MCF 10A (cell line): Measurements from ENCODE around the gene PDE9A. TPM values are rescaled to one million over a fixed set of nuclear protein-coding genes. Genes with fewer than 3 reads are reported as not detected.
A peak's percentile ranks its signal among the peaks of the same experiment; 100 is the strongest.

Source experiments
- BruUV-seq: library from RNA; stranded (reverse); fragments of 400-500 nt; replicated peaks from 2 replicates; lab custom pipeline; 2021; lab: Mats Ljungman, UMichigan
- CTCF ChIA-PET: fragments of 300-600 bp; sonication (Branson Sonifier 250); formaldehyde crosslinking; extraction: SDS; loops from one replicate; lab custom pipeline; 2021; ENCODE audit warnings: antibody characterized with exemption, inconsistent platforms; lab: Yijun Ruan, JAX
- POLR2A ChIA-PET: fragments of 300-600, 350-650 bp; sonication (Branson Sonifier 250); formaldehyde crosslinking; extraction: SDS; loops from one replicate; lab custom pipeline; 2020; ENCODE audit warnings: antibody characterized with exemption, inconsistent platforms; lab: Yijun Ruan, JAX
- DNase-seq: peaks from one replicate; pipeline ENCODE4 v3.0.0-alpha.2; 2018; ENCODE audit not compliant: unreplicated experiment
- H3K27ac Mint-ChIP-seq: one replicate; pipeline ENCODE4 v1.8.0; 2022; ENCODE audit warnings: mild to moderate bottlenecking, low read depth, mixed read lengths; ENCODE audit not compliant: unreplicated experiment
- H3K27me3 Mint-ChIP-seq: one replicate; pipeline ENCODE4 v1.8.0; 2022; ENCODE audit warnings: mixed read lengths; ENCODE audit not compliant: insufficient read depth, unreplicated experiment
- H3K36me3 Mint-ChIP-seq: one replicate; pipeline ENCODE4 v1.8.0; 2022; ENCODE audit warnings: mild to moderate bottlenecking, moderate library complexity, mixed read lengths; ENCODE audit not compliant: insufficient read depth, unreplicated experiment
- H3K4me1 Mint-ChIP-seq: one replicate; pipeline ENCODE4 v1.8.0; 2022; ENCODE audit warnings: mixed read lengths; ENCODE audit not compliant: insufficient read depth, unreplicated experiment
- H3K4me3 Mint-ChIP-seq: one replicate; pipeline ENCODE4 v1.8.0; 2022; ENCODE audit warnings: mild to moderate bottlenecking, moderate library complexity, mixed read lengths; ENCODE audit not compliant: unreplicated experiment
- H3K9me3 Mint-ChIP-seq: one replicate; pipeline ENCODE4 v1.8.0; 2022; ENCODE audit warnings: mixed read lengths; ENCODE audit not compliant: unreplicated experiment
- intact Hi-C: fragments of 100-400 bp; cut with micrococcal nuclease; formaldehyde crosslinking; loops from 2 replicates; pipeline ENCODE4 v1.14.1; 2022
- total RNA-seq: library from RNA; stranded (reverse); gene quantifications from 2 replicates; pipeline ENCODE4 v1.2.3, GENCODE V29; 2022
- TF ChIP-seq, protein P1 (sequence below): fragments of 200-600 bp; IDR thresholded peaks from one replicate; pipeline ENCODE4 v1.8.0; 2022; ENCODE audit warnings: antibody characterized with exemption, mild to moderate bottlenecking; ENCODE audit not compliant: unreplicated experiment

PDE9A gene
- total RNA-seq, 1 experiment from 2014 or later: not detected

DNA sequence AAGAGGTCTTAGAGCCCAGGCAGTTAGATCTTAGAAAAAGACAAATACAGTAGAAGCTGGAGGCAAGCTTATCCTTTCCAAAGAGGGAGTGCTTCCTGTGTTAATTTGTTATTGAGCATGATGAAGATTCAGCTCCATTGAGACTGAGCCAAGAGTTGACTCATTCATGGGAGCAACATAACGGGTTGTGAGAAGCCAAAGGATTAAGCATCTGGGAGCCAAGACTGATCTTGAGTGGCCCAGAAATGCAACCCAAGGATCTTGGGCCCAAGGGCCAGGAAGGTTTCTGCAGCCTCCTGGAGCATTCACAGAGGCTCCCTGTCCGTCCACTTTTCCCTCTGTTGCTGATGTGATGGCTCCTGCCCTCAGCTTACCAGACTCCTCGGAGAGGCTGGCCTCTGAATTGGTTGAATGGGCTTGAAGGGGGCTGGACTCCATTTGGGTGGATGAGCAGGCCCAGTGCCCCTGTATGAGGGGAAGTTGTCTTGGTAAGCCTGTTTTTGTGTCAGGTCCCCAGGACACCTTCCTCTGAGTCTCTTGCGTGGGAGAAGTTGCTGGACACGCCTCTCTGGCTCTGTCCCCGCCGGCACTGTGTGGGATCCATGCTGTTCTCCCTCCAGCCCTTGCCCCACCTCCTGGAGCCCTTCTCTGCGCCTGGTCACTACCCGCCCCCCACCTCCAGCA is 42.4 kb downstream of the PDE9A start:
- Mint-ChIP-seq H3K4me1 (no peaks in the 10 kb centered on the region), H3K27ac (no peak overlapping the region), H3K4me3 (no peak overlapping the region), H3K27me3 (peaks cover 42% of the 10 kb centered on the region), H3K36me3 (no peaks in the 10 kb centered on the region), H3K9me3 (no peaks in the 10 kb centered on the region)
- peak; percentile 78 for DNase-seq
- TF ChIP-seq, protein P1, sequence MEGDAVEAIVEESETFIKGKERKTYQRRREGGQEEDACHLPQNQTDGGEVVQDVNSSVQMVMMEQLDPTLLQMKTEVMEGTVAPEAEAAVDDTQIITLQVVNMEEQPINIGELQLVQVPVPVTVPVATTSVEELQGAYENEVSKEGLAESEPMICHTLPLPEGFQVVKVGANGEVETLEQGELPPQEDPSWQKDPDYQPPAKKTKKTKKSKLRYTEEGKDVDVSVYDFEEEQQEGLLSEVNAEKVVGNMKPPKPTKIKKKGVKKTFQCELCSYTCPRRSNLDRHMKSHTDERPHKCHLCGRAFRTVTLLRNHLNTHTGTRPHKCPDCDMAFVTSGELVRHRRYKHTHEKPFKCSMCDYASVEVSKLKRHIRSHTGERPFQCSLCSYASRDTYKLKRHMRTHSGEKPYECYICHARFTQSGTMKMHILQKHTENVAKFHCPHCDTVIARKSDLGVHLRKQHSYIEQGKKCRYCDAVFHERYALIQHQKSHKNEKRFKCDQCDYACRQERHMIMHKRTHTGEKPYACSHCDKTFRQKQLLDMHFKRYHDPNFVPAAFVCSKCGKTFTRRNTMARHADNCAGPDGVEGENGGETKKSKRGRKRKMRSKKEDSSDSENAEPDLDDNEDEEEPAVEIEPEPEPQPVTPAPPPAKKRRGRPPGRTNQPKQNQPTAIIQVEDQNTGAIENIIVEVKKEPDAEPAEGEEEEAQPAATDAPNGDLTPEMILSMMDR: no peak
- POLR2A ChIA-PET: no interaction called here
- CTCF ChIA-PET: interaction anchor here (0.7 kb wide), 1 partner anchor 27 kb away, joined by 3 read pairs; no protein-coding TSS in a partner anchor
- BruUV-seq: no TSS peak
- intact Hi-C loops: no loop called here

GRCh38 chr21:42696501-42697040 is 43.1 kb downstream of the PDE9A start:
- Mint-ChIP-seq H3K36me3 (no peaks in the 10 kb centered on the region), H3K4me1 (no peaks in the 10 kb centered on the region), H3K4me3 (no peak overlapping the region), H3K27me3 (peaks cover 49% of the 10 kb centered on the region), H3K27ac (no peak overlapping the region), H3K9me3 (no peaks in the 10 kb centered on the region)
- TF ChIP-seq, protein P1: no peak
- BruUV-seq: no TSS peak
- intact Hi-C loops: no loop called here
- ChIA-PET POLR2A (no interaction called here), CTCF (no interaction called here)
- no peak for DNase-seq

GRCh38 chr21:42698733-42699132 is 45.3 kb downstream of the PDE9A start:
- BruUV-seq: no TSS peak
- POLR2A ChIA-PET: no interaction called here
- no peak for DNase-seq

DNA sequence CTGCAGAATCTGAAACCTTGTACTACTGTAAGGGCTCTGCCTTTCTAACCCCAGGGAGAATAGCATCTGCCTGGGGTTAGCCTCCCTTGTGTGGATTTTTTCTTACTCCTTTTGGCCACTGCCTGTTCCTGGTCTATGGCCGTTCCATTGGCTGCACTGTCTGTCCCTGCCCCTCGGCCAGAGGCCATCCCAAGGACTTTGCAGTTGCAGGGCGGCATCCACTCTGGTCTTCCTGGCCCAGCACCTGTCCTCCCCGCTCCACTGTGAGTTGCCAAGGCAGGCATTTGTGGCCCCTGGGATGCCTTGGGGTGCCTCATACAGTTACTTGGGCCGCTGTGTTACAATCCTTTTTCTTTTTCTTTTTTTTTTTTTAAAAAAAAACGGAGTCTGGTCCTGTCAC is 45.8 kb downstream of the PDE9A start:
- H3K4me1 Mint-ChIP-seq: no peaks in the 10 kb centered on the region
- no peak for DNase-seq
- ChIA-PET POLR2A (no interaction called here), CTCF (no interaction called here)
- peaks cover 75% of the 10 kb centered on the region for H3K27me3 Mint-ChIP-seq
- TF ChIP-seq, protein P1: no peak
- H3K27ac Mint-ChIP-seq: no peak overlapping the region
- intact Hi-C loops: no loop called here
- no TSS peak for BruUV-seq
- no peaks in the 10 kb centered on the region for H3K36me3 Mint-ChIP-seq
- no peak overlapping the region for H3K4me3 Mint-ChIP-seq
- peaks cover 9% of the 10 kb centered on the region for H3K9me3 Mint-ChIP-seq

More at GRCh38 chr21:42698733-42699132, 45.3 kb downstream of the PDE9A start:
- H3K4me1 Mint-ChIP-seq: no peaks in the 10 kb centered on the region
- peaks cover 70% of the 10 kb centered on the region for H3K27me3 Mint-ChIP-seq
- no peak overlapping the region for H3K4me3 Mint-ChIP-seq
- peaks cover 9% of the 10 kb centered on the region for H3K9me3 Mint-ChIP-seq
- no peaks in the 10 kb centered on the region for H3K36me3 Mint-ChIP-seq
- TF ChIP-seq, protein P1: no peak
- CTCF ChIA-PET: no interaction called here
- intact Hi-C loops: no loop called here
- no peak overlapping the region for H3K27ac Mint-ChIP-seq
